HG02642 (cell line): ENCODE data around the gene OOSP3.

Source experiments
- ATAC-seq: cut with Tn5 transposase; IDR thresholded peaks from one replicate; pipeline ENCODE4 v1.9.1; 2021; ENCODE audit warnings: mild to moderate bottlenecking; ENCODE audit not compliant: unreplicated experiment, poor library complexity

Gene OOSP3

GRCh38 chr11:59941091-59941490 lies 62.5 kb downstream of the OOSP3 start:
- ATAC-seq: no peak

GRCh38 chr11:59943997-59944714 lies 65.6 kb downstream of the OOSP3 start:
- ATAC-seq: no peak

GRCh38 chr11:59944720-59945119 lies 66.1 kb downstream of the OOSP3 start:
- no peak for ATAC-seq
